Activated CD4-positive, CD25-positive, alpha-beta regulatory T cell treated with anti-CD3 and anti-CD28 coated beads, Interleukin-2, amount 50 U/mL, for 24 hours (primary cell): ENCODE data around the gene MAST3.
"Not testable (repeated sequence)": the region's sequence is repeated elsewhere in the genome, so short reads cannot be mapped to it uniquely, and the experiment has no call there.

ENCODE experiments used
- ATAC-seq, 2 donors: fragments of 150-1000 bp; cut with Tn5 transposase; one replicate each; pipeline ENCODE4 v1.10.0; 2021; ENCODE audit warnings: mild to moderate bottlenecking in 1 of 2, moderate library complexity in 1 of 2

MAST3 gene

DNA sequence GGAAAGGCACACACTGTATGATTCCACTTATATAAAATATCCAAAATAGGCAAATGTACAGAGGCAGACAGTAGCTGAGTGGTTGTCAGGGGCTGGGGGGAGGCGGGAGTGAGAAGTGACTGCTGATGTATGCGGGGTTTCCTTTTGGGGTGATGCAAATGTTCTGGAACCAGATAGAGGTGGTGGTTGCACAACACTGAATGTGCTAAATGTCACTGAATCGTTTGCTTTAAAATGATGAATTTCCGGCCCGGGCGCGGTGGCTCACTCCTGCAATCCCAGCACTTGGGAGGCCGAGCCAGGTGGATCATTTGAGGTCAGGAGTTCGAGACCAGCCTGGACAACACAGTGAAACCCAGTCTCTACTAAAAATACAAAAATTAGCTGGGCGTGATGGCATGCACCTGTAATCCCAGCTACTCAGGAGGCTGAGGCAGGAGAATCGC, 8.5 kb upstream of the MAST3 start:
- peak; percentile 59 to 73 for ATAC-seq

DNA sequence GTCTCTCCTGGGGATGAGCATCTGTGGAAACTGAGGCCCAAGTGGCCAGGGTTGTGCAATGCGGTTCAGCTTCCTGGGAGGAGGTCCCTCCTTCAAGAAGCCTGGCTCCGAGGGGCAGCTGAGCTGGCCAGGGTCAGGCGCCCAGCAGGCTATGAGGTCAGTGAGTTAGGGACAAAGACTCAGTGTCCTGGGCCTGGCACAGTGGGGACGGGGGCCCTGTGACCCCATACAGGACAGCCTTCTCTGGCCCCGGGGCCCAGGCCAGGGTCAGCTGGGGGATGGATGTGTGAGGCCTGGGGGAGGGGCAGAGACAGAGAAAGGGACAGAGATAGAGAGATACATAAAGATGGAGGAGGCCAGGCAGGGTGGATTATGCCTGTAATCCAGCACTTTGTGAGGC, 7.9 kb upstream of the MAST3 start:
- no peak for ATAC-seq

DNA sequence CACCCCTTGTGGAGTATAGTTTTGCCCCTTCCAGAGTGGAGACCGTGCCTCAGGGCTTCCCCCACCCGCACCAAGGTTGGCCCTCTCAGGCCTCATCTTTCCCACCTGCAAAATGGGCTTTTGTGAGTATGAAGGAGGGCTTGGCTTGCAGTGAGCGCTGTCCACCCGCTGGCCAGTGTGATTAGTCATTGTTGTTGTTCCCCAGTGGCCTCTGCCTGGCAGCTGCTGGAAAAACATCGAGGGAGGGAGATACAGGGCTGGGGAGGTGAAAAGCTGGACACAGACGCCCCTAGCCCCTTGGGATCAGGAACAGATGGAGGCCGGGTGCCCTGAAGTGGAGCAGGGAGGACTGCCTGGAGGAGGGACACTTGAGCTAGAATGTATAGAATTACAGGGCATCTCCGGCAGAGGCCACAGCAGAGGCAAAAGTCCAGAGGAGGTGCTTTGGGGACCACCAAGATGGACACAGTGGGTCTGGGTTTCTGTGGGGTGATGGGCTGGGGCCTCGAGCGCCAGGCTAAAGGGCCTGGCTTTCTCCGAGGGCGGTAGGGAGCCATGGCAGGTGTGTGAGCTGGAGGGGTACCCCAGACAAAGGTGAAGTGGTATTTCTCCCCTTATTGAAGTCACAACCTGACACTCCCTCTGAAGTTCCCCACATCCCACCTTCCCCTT, 6.9 kb upstream of the MAST3 start:
- ATAC-seq = no peak

DNA sequence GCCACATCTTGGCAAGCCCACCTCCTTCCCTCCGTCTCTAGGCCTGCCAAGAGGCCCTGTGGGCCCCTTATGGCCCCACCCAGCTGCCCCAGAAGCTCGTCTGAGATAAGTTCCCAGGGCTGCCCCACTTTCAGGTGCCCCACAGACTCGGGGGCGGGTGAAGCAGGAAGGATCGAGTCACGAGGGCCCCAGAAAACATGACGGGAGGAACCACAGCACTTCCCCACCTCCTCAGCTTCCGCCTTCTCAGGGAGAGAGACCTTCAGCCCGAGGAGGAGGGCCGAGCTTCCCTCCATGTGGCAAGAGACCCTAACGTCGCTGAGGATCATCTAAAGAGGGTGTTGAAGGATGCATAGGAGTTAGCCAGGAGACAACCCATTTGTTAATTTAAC, 6.4 kb upstream of the MAST3 start:
- peak; percentile 74 to 75 for ATAC-seq

DNA sequence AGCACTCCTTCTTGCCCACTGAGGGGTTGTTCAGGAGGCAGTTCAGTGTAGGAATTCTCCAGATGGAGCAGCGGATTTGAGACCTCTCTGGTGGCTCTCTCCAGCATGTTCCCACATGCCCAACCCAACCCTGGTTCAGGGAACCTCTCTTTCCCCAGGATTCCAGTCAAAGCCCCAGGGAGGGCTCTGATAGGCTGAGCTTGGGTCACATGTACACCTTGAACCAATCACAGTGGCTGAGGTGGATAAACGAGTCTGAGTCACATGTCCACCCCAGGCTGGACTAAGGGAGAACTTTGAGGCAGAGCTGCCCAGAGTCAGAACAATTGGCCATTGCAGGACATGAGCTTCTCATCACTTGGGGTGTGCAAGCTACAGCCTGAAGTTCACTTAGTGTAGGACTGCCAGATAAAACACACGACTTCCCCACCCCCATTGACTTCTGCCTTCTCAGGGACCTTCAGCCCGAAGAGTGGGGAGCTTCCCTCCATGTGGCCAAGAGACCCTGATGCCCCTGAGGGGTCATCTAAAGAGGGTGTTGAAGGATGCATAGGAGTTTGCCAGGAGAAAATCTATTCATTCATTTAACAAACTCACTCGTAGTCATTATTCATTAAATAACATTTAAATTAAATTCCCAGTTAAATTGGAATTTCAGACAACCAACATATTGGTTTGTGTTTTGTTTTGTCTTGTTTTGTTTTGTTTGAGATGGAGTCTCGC, 4.0 kb upstream of the MAST3 start:
- ATAC-seq = no peak

DNA sequence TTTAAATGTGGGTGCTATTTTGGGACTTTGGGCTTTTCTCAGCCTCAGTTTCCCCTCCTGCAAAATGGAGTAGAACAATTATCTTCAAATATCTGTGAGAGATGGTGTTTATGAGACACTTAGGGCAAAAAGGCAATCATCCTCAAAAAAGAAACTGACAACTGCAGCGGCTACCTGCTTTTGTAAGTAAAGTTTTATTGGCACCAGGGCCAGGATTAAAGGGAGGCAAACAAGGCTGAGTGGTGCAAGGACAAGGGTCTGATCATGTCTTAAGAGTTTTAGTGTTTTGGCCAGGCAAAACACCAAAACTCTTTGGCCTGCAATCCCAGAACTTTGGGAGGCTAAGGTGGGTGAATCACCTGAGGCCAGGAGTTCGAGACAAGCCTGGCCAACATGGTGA, 1.3 kb upstream of the MAST3 start:
- no peak for ATAC-seq

DNA sequence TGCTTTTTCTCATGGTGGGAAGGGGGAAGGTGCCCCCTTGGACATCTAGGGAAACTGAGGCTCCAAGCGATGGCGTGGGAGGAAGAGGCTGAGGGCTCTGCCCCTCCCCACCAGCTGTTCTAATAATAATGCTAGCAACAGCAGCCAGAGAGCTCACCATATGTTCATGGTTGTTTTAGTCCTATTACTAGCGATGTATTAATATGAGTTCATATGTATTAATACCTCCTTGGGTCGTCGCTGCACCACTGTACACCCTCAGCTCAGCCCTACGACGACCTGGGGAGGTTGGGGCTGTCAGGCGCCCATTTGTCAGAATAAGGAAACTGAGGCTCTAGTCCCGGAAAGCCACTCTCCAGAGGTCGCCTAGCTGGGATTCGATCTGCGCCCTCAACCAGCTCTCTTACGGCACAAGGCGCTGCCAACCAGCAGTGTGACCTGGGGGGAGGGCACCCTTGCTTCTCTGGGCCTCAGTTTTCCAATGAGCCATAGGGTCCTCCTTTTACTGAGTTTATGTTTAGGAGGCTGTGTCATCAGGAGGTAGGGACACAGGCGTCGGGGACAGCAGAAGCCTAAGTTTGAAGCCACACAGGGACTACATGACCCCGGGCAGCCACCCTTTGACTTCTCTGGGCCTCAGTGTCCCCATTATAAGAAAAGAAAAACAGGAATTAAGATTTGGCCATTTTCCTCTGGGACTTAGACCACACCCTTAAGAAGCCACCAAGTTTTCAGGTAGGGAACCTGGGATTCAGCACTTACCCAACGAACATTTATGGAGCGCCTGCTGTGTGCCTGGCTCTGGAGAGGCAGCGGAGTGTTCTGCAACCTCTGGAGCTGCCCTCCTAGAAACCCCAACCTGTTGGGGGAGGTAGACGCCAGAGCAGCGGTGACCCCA, 664 bp downstream of the MAST3 start:
- peak in 1 of 2 donors; percentile 18 for ATAC-seq

DNA sequence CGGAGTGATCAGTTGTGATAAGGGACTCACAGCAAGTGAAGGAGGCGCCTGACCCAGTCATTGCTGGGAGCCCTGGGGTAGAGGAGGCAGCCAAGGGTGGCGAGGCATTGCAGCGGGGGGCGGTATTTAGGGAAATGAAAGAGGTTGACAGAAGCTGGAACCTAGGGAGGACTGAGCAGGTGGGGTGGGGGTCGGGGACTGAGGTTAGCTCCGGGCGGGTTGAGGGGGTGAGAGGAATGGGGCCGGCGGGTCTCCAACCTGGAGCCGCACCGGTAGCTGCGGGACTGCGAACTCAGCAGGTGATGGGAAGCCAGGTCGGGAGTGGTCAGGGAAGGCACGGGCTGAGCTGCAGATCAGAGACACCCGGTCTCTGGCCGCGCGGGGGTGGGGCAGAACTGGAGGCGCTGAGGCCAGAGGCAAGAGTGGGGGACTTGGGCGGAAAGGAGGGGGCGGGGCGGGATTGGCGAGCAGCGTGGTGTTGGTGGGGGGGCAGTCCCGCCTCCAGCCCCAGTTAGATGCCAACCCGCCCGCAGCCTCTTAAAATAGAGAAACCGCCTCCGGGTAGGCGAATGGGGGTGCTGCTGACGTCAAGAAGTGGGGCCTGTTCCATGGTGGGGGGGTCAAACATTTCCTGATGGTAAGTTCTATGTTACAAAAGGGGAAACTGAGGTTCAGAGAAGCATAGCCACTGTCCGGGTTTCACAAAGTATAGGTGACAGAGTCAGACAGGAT, 1.5 kb downstream of the MAST3 start:
- ATAC-seq = peak in 1 of 2 donors; percentile 39

DNA sequence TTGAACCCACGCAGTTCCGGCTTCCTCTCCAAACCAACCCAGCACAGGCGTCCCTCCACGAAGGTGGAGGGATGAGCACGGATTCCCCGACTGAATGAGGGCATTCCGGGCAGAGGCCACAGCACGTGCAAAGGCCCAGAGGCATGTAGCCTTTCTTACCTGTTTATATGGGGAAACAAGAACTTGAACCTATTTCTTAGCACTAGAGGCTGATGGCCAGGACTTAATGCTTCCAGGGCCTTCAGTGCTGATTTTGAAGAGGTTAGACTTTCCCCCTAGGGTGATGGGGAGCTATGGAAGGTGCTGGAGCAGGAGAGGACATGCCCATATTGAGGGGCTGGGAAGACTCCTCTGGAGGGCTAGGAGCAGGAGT, 2.0 kb downstream of the MAST3 start:
- ATAC-seq = no peak

DNA sequence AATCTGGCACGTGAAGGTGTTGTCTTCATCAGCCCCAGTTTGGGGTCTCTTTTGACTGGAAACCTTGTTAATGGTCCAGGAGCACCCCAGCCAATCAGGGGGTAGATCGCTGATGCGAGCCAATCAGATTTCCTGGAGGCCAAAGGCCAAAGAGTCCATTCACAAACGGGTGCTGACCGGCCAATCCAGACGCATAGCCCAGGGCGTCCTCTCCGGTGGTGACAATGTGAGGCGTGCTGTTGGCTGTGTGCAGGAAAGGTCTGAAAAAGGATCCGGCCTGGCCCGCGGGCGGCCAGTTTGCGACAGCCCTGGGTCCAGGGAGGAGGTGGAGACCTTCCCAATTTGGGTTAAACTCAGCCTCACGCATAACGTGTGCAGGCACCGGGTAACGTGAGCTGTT, 3.1 kb downstream of the MAST3 start:
- no peak for ATAC-seq

DNA sequence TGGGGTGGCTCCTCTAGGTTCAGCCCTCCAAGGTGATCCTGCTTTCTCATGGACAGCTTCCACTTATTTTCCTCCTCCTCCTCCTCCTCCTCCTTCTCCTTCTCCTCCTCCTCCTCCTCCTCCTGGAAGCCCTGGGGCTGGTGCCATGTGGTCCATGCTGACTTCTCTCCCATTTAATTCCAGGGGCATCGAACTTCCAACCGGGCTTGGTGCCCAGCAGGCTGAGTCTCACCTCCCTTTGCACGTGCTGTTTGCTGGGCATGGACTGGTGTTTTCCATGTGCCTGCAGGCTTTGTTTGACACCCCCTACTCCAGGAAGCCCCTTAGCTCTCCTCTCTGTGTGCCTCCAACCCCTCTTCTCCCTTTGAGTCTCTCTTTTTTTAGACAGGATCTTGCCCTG, 3.7 kb downstream of the MAST3 start:
- no peak for ATAC-seq

DNA sequence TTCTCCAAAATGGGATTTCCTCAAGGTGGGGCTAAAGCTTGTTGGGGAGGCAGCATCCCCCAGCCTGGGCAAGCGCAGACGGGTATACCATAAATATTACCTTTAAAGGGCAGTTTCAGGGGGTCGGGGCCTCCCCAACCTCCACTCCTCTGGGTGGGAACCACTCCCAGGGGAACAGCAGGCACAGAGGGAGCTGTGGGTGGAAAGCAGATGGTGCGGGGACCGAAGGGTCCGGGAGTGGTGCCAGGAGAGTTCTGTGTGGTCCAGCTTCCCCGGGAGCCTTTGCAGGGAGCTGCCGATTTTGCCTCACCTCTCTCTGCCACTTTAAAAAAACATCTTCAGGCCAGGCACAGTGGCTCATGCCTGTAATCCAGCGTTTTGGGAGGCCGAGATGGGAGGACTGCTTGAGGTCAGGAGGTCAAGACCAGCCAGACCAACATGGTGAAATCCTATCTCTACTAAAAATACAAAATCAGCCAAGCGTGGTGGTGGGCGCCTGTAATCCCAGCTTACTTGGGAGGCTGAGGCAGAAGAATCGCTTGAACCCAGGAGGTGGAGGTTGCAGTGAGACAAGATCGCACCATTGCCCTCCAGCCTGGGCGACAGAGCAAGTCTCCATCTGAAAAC, 5.5 kb downstream of the MAST3 start:
- no peak for ATAC-seq

DNA sequence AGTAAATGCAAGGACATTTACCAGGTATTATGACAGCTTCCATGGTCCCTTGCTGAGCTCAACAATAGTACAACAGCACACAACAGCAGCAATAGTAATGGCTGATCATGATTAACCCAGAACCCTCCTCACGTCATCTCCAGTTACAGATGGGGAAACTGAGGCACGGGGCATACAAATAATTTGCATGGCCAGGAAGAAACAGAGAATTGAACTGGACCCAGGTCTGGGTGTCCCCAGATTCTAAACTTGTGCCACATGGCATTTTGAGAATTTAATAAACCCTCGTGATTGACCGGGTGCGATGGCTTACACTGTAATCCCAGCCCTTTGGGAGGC, 7.2 kb downstream of the MAST3 start:
- ATAC-seq = peak in 1 of 2 donors; percentile 39

DNA sequence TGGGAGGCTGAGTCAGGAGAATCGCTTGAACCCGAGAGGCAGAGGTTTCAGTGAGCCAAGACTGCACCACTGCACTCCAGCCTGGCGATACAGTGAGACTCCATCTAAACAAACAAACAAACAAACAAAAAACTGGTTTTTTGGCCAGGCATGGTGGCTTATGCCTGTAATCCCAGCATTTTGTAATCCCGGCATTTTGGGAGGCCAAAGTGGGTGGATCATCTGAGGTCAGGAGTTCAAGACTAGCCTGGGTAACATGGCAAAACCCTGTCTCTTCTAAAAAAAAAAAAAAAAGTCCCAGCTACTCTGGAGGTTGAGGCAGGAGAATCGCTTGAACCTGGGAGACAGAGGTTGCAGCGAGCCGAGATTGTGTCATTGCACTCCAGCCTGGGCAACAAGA, 7.7 kb downstream of the MAST3 start:
- ATAC-seq = not testable (repeated sequence)

DNA sequence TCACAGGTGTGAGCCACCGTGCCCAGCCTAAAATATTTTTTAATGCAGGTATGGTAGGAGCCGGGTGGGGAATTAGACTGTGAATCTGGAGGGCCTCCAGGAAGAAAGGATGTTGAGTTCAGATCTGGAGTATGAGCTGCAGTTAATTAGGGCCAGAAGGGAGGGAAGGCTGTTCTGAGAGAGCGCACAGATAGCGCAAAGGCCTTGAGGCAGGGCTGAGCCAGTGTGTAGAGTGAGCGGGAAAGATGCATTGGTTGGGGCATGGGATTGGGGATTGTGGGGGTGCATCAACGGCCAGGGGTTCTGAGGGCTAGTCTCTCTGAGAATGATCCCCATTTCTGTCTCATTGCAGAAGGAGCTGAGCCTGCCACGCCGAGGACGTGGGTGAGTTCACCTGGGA, 9.7 kb downstream of the MAST3 start:
- no peak for ATAC-seq

DNA sequence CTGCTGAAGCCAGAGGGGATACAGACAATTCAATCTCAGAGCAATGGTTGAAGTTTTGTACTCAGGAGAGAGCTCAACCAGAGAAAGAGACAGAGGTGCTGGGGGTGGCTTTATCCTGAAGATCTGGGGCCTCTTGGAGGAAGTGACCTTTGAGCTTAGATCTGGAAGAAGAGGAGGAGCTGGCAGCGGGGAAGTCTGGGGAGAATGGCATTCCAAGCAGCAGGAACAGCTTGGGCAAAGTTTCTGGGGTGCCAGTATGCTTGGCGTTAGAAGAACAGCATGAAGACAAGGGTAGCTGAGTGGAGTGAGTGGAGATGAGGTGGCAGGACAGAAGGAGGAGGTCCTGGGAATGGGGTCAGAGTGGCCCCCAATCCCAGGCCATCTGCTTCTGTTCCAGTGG, 11.3 kb downstream of the MAST3 start:
- ATAC-seq = no peak

DNA sequence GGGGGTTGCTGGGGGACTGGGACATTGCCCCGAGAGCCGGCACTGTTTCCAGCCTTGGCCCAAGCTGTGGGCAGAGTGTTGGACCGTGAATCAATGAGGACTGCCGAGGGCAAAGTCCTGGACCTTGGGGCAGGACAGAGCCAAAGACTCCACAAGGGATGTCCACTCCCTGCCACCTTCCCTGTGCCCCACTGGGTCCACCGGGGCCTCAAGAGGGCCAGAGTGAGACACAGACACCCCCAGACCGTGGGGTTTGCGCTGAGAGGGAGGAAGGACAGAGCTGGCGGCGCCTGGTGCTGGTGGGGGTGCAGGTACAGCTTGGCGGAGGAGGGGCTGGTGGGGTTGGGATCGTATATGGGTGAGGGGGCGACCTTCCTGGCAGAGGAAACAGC, 11.8 kb downstream of the MAST3 start:
- no peak for ATAC-seq

DNA sequence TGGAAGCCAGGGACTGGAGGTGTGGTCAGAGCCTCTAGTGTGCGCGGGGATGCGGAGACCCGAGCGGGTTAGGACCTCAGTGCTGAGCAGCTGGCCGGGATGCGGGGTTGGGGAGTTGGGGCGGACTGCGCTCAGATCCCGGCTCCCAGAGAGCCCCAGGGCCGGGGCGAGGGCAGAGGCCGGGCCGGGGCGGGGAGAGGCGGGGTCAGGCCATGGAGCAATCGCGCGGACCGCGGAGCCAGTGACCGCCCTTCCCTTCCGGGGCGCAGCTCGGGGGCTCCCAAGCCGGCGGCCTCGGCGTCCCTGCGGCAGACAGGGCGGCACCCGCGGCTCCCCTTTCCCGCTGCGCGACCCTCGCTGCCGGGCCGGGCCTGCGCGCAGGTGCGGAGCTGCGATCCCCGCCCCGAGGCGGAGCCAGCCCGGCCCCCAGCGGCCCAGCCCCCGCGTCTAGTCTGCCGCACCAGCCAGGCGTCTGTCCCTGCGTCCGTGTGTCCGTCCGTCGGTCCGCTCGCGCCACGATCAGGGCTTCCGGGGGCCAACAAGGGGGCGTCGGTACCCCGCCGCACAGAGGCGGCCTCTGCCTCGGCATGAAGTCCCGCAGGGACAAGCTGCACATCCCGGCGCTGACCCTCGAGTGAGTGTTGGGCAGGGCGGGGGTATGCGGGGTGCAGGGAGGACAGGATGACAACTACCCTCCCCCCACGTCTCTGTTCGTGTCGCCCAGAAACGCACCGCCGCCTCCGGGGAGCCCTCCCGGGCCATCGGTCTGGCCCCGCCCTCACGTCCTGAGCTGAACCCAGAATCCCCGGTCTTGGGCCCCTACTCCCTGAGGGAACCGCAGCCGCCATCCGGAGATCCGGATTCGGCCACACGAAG, 12.4 kb downstream of the MAST3 start:
- peak; percentile 80 for ATAC-seq

DNA sequence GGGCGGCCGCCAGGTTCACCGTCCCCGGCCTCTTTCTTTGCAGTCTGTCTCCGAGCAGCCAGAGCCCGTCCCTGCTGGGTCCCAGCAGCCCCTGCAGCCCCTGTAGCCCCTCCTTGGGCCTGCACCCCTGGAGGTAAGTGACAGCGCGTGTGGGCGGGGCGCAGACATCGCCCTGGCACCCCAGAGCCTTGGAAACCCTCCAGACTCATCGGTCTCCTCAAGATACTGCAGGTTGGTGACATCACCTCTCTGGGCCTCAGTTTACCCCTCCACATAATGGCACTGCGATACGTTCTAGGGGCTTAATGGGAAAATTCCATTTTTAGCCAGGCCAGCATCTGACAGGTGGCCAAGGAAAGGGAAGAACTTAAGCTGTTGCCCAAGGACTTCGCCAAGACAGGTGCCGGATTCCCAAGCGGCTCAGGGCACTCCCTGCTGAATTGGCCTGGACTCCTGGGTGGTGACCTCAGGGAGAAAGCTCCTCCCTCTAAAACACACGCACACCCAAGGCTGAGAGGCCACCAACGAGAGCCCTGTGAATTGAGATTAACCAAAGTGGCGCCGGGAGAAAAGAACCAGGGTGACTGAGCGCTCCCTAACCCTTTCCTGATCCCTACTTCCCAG, 13.1 kb downstream of the MAST3 start:
- no peak for ATAC-seq

DNA sequence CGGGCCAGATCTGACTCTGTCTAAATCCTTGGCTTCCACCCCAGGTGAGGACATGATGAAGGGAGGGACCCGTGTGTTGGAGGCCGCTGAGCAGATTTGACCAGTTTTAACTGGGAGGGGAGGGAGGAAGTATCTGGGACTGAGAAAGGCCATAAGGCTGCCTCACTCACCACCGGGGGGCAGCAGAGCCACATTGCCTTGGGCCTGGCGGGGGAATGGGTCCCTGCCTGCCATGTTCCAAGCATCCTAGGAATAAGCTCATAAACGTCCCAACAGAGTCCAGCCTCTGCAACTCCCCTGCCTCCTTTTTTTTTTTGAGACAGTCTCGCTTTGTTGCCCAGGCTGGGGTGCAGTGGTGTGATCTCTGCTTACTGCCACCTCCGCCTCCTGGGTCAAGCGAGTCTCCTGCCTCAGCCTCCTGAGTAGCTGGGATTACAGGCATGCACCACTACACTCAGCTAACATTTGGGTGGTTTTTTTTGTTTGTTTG, 15.5 kb downstream of the MAST3 start:
- ATAC-seq = peak; percentile 47 to 53

DNA sequence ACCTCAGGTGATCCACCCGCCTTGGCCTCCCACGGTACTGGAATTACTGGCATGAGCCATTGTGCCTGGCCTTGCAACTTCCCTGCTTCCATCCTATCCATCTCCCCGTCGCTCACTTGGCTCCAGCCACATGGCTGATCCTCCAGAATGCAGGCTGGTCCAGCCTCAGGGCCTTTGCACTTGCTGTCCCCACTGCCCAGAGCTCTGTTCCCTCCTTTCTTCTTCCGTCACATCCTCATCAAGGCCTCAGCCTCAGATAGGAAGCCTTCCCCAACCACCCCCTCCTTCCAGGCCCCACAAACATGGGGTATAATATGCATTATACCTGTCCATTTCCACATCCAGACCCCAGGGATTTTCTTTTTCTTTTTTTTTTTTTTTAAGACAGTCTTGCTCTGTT, 16.2 kb downstream of the MAST3 start:
- ATAC-seq = no peak
